ENCODE data around the gene ERICH6.

Gene ERICH6

DNA sequence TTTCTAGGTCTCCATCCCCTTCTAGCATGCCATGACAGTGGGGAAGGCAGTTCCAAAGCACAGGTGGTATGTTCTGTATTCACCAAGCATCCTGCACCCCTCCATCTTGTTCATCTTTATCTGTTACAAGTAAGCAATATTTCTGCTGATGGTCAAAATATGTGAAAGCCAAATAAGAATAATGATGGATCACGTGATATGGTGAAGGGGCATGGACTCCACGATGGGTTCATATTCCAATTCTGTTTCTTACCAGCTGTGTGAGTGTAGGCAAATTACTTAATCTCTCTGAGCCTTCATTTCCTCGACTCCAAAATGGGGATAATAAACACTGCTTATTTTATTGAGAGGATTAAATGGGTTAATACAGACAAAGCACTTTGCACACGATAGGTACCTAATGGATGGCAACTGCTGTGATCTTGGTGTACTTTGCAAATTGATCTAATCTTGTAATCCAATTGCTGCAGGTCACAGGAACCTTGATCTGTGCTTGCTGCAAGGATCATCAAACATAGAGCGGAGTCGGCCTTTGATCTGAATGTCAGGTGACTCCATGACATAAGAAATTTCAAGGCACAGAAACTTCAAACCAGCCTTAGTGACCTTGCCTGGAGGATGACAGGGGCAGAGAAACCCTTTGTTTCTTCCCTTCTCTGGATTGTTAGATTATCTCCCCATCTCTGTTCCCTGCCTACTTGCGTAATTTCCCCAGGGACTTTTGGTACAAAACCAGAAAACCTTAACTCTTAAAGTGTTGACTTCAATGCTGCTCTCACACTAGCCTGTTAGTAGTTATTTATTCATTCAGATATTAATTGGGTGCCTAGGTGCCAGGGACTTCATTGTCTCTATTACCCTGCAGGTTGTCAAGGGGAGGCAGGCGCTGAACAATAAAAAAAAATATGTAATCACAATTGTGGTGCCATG lies 33.4 kb upstream of the ERICH6 start:
- no peak for DNase-seq

DNA sequence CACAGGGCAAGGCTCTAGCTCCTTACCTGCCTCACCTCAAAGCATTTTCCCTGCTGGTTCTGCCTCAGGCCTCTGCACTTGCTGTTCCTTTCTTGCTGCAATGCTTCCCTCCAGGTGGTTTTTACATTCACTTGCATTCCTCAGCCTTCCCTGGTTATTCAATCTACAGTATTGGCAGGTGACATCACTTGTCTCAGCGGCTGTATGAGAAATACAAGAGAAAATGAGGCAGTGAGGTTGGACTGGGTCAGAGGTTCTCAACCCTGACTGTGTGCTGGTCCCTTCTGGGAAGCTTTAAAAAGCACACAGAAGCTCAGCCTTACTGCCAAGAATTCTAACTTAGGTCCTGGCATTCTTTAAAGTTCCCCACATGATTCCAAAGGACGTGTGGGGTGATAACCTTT lies 32.6 kb upstream of the ERICH6 start:
- DNase-seq: peak; percentile 40

DNA sequence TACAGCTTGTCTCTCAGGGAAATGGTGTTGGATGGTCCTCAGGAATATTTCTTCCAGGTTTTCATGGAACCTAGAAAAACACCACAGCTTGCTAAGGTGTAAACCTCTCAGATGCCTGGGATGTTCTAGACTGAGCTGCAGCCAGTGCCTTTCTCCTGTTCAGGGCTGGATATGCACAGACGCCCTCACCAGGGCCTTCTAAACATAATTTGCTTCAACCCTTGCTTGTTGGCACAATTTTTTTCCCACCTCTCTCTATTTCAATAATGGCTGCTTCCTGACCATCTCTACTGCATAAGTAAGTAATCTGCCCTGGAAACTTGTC lies 31.0 kb upstream of the ERICH6 start:
- DNase-seq: no peak

DNA sequence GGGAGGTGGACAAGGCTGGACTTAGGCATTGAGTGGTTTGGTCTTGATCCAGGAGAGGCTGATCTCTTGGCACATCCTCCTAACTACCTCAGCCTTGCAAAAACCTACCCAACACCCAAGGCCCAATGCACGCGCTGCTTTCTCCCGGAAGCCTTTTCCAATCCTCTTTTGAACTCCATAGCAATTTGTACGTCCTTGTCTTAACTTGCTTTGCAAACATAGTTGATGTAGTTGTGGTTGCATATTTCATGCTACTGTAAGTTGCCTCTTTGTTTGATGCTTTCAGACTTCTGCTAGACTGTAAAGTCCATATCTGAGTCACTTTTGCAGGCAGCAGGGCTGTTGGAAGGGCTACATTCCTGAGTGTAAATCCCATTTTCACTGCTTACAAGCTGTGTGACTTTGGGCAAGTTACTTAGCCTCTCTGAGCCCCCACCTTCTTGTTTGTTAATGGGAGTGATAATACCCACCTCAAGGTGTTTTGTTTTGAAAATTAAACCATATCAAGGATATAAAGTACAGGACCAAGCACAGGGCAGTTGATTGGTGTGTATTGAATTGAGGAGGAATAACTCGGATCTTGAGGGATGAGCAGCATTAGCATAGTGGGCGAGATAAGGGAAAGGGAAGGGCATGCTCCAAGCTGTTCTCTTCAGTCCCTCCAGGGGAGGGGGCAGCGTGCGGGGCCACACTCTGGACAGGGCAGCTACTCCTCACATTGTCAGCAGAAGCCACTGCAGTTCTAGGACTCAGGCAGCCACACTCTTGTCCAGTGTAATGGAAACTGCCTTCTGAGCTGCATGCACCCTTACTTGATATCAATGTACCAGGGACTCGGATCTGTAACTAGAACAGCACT lies 30.4 kb upstream of the ERICH6 start:
- DNase-seq: peak; percentile 29

GRCh38 chr3:150733373-150733935 lies 29.7 kb upstream of the ERICH6 start:
- peak; percentile 46 for DNase-seq

GRCh38 chr3:150729682-150730360 lies 26.1 kb upstream of the ERICH6 start:
- DNase-seq: no peak

GRCh38 chr3:150727653-150728502 lies 24.2 kb upstream of the ERICH6 start:
- no peak for DNase-seq

- no peak for DNase-seq
Measured at GRCh38 chr3:150725548-150725947, 21.8 kb upstream of the ERICH6 start.

DNA sequence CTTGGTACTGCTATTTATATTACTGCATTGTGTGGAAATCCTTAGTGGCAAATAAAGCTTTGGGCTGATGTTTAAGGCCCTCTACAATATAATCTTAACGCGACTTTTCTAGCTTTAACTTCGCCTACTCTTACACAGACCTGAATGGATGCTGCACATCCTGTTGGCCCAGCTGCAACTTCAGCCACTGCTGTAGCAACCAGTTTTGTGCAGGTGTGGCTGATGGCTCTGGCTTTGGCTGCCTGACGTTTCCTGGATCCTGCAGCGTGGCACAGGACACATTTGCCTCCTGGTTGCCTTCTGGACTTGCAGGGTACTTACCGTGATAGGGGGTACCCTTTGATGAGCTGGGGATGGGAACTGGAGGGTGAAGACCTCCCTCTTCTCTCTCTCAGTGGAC lies 20.2 kb upstream of the ERICH6 start:
- DNase-seq: no peak

DNA sequence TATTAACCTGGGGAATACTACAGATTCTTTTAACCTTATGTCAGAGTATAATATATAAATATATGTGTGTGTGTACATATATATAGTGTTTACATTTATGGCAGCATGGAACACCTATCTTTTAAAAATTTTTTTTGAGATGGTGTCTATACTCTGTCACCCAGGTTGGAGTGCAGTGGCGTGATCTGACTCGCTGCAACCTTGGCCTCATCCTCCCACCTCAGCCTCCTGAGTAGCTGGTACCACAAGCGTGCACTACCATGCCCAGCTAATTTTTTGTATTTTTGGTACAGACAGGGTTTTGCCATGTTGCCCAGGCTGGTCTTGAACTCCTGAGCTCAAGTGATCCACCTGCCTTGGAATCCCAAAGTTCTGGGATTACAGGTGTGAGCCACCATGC lies 18.5 kb upstream of the ERICH6 start:
- no peak for DNase-seq

GRCh38 chr3:150721285-150722130 lies 17.8 kb upstream of the ERICH6 start:
- no peak for DNase-seq

DNA sequence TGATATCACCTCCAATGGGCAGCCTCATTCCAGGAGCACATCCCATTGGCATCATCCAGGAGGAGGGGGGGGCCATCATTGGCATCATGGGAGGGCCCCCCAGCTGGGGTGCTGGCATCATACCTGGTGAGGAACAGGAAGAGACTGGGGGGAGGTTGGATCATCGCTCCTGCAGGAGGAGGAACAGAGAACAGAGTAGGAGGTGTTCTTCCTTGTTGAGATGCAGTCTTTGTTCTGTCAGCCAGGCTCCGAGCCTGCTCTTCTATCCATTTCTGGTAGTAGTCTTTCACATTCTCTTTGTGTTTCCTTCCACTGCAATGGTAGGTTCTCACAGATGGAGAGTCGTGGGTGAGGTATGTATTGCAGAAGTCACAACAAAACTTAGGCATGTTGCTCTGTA lies 16.7 kb upstream of the ERICH6 start:
- DNase-seq: no peak

DNA sequence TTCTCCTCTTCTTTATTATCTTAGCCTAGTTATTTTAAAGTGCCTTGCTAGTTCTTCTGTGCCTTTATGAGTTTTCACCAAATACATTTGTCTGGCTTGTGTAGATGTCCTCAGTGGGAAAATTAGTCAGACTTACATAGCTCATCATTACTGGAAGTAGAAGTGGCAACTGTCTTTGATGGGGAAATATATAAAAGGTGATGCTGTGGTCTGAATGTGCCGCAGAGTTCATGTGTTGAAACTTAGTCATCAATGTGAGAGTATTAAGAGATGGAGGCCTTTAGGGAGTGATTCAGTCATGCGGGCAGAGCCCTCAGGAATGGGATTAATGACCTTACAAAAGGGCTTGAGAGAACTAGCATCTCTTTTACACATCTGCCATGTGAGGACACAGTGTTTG lies 6.4 kb upstream of the ERICH6 start:
- no peak for DNase-seq

DNA sequence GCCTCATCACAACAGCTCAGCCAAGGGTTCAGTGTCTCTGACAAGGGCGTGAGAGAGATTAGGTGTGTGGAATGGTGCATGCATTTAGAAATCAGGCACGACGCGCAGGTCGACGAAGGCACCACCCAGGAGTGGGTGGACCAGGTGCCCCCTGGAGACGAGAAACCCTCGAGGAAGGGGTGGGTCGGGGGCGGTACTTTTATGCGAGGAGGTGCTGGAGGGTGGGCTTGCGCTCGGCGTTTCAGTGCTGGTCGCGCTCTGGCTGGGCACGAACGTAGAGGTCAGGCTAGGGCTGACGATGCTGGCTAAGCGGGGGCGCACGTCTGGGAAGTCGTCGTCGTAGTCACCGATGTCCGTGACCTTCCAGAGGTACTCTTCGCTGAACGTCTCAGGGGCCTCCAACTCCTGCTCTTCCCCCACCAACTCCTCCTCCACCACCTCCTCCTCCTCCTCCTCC lies 393 bp downstream of the ERICH6 start:
- DNase-seq: peak; percentile 77

- DNase-seq: no peak
Measured at GRCh38 chr3:150699068-150699639, 4.6 kb downstream of the ERICH6 start.

DNA sequence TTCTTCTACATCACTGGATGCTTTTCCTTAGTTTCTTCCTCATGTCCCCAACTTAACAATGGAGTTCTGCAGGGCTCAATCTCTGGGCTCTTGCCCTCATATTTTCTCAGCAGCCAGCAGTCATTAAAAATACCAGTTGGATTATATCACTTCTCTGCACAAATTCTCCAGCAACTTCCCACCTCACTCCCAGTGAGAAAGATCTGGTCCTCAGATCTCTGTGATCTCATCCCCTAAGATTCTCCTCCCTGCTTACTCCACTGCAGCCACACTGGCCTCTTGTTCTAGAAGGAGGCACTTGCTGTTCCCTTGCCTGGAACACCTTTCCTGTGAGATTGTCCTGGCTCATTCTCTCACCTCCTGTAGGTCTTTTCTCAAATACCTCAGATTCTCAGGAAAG lies 6.1 kb downstream of the ERICH6 start:
- no peak for DNase-seq

DNA sequence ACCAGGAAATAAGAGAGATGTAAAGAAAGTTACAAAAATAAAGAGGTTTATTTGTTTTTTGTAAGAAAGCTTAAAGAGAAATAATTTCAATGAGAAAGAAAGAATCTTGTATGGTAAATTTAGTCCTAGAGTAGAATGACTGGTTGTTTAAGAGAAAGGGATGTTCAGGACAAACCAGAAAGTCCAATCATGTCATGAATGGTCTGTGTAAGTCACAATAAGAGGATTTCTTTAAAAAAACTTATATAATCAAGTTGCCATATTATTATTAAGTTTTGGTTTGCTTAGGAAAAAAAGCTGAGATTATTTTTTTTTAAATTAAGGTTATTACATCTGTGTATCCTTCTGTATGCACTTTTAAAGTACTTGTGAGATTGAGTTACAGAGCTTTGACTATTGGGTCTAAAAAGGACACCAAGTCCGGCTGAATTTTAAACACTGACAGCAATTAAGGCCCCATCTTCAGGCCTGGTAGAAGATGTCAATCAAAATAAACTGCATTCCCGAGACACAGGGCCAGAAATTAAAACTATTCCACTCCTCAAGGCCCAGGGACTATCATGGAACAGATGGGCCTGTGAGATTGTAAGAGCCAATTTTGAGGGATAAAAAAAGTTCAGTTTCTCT lies 12.2 kb downstream of the ERICH6 start:
- DNase-seq: no peak

DNA sequence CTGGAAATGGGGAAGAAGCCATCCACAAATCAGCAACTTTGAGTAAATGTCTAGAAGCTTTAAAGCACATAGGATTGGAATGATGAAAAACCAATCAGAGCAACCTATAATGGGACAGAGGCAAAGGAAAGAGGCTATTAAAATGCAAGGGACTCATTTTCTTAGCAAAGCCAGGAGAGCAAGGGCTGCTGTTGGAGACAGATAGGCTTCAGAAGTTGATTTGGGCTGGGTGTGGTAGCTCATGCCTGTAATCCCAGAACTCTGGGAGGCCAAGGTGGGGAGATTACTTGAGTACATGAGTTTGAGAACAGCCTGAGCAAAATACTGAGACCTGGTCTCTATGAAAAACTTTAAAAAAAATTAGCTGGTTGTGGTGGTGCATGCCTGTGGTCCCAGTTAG lies 16.1 kb downstream of the ERICH6 start:
- DNase-seq: no peak

DNA sequence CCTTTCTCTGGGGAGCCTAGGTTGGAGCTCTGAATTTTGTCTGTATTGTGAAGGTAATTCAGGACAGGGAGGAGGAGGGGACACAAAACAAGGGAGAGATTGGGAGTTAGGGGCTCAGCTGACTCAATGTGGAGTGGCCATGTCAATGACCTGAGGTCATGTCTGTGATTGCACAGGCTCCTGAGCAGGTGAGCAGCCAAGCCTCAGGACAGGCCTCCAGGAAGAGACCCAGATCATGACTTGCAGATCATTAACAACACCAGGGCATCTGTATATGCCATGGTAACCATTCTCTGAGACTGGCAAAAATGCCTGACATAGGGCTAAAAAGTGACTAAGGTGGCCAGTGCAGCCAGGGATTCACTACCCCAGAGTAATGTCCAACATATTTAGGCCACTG lies 20.9 kb downstream of the ERICH6 start:
- DNase-seq: no peak

DNA sequence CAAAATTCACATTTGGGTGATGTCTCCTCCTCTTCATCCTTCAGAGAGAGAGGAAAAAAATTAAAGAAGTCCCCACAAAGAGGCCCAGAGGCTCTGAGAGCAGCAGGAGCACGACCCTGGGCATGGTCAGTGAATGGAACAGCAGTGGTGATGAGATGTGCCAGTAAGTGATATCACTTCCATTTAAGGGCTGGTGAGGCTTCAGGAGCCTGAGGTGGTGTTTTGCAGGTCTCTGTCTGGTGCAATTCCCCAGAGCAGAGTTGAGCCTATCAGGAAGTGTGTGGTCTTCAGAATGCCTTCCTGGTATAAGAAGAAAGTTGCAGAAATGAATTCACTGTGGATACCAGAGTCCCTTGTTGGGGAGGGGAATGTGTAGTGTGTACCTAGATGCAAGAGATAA lies 21.4 kb downstream of the ERICH6 start:
- DNase-seq: no peak
